ENCODE measurements around the gene MVD. TPM values are rescaled to one million over a fixed set of nuclear protein-coding genes. Genes with fewer than 3 reads are reported as not detected.

The MVD gene
- total and polyA plus RNA-seq, 2 of the 13 experiments (the other 11 are each of a cell fraction or from before 2014, with no cell fraction given): 28.1 to 187 TPM

DNA sequence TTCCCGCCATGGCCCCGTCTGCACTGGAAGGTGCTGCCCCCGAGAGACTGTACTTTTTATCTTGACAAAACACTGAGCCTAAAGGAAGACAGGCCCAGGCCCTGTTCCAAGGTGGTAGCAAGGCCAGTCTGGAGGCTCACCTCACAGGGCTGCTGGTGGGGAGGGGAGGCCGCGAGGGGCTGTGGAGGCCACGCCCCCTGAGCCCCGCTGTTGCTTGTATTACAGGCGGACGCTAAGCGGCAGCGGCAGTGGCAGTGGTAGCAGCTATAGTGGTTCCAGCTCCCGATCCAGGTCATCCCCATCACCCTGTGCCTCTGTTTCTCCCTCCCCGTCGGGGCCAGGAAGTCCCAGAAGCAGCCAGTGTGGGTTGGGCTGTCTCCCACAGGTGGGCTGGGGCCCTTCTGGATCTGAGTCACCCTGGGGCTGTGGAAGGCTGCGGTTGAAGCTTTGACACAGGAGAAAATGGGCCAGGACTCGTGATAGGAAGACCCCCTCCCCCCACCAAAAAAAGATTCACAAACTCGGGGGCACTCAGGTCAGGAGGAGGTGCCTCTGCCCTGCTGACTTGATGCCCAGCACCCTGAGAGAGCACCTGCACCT, 37.8 kb downstream of the MVD start:
- Histone ChIP-seq H4K20me1 (ENCODE audit: insufficient read depth, low read length) (no peaks in the 10 kb centered on the region), H3K9me3 (ENCODE audit: low read length) (no peaks in the 10 kb centered on the region), H3K36me3 (replicated peaks in 1 of 2; ENCODE audit: control insufficient read depth in 1 of 2, insufficient read depth in 2 of 2, low read length in 2 of 2) (peaks cover 41 to 84% of the 10 kb centered on the region in 2 experiments), H3K4me2 (ENCODE audit: low read depth, low read length) (no peak overlapping the region), H3K4me1 (ENCODE audit: insufficient read depth, low read length) (peaks cover 3% of the 10 kb centered on the region), H2AFZ (ENCODE audit: low read length) (no peak overlapping the region), H3K27ac (ENCODE audit: extremely low read length, insufficient read depth, low read length) (no peak overlapping the region), H3K4me3 (replicated peaks in 1 of 3; ENCODE audit: insufficient read depth in 1 of 3, low read depth in 2 of 3, low read length in 3 of 3) (no peak overlapping the region), H3K27me3 (ENCODE audit: control insufficient read depth in 1 of 2, insufficient read depth in 2 of 2, low read length in 2 of 2) (no peaks in the 10 kb centered on the region), H3K79me2 (ENCODE audit: insufficient read depth, low read length) (peaks cover 5% of the 10 kb centered on the region), H3K9ac (ENCODE audit: insufficient read depth, low read depth, low read length) (no peak overlapping the region)
- TSS peak; percentile 36 for BruUV-seq (replicated peaks)
- ChIA-PET CTCF (ENCODE audit: low intra/inter-chr PET ratio, low total read pairs) (no interaction called here), POLR2A (interaction anchor here (1.6 kb wide), 1 partner anchor 25 kb away, joined by 6 read pairs; no protein-coding TSS in a partner anchor)
- FAIRE-seq: no peak
- intact Hi-C loops (cut with micrococcal nuclease; ENCODE audit: unreplicated experiment) (no loop called here), in situ Hi-C loops (cut with HindIII; ENCODE audit: extremely low pct_ligation_motif_present, low pct_unique_long_range_greater_than_20kb) (no loop called here)
- 85% methylated on average over 8 of the region's 17 CpGs for WGBS (ENCODE audit: low lambda C conversion rate)
- no peak for ATAC-seq
- DNase-seq (ENCODE audit: low spot score): no peak
- TF ChIP-seq, protein P1, sequence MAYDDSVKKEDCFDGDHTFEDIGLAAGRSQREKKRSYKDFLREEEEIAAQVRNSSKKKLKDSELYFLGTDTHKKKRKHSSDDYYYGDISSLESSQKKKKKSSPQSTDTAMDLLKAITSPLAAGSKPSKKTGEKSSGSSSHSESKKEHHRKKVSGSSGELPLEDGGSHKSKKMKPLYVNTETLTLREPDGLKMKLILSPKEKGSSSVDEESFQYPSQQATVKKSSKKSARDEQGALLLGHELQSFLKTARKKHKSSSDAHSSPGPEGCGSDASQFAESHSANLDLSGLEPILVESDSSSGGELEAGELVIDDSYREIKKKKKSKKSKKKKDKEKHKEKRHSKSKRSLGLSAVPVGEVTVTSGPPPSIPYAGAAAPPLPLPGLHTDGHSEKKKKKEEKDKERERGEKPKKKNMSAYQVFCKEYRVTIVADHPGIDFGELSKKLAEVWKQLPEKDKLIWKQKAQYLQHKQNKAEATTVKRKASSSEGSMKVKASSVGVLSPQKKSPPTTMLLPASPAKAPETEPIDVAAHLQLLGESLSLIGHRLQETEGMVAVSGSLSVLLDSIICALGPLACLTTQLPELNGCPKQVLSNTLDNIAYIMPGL (CRISPR knock-in tag; IDR thresholded peaks at IDR 0.05; ENCODE audit: borderline replicate concordance in 1 of 2, low read depth in 1 of 2): no peak
- TF ChIP-seq TEF (CRISPR knock-in tag; IDR thresholded peaks at IDR 0.05) (no peak), POLR2AphosphoS5 (IDR thresholded peaks at IDR 0.05; ENCODE audit: low read depth, low read length) (no peak), ZNF572 (CRISPR knock-in tag; IDR thresholded peaks at IDR 0.05) (no peak), NFE2L1 (CRISPR knock-in tag; IDR thresholded peaks at IDR 0.05; ENCODE audit: borderline replicate concordance) (no peak), RBM22 (optimal IDR thresholded peaks at IDR 0.05; ENCODE audit: low read length) (peak; percentile 34), SP140L (CRISPR knock-in tag; IDR thresholded peaks at IDR 0.05; ENCODE audit: borderline replicate concordance) (no peak), HNRNPH1 (optimal IDR thresholded peaks at IDR 0.05; ENCODE audit: low read depth, low read length) (no peak), RBFOX2 (IDR thresholded peaks at IDR 0.05; ENCODE audit: low read depth, low read length) (no peak), SNAPC5 (CRISPR knock-in tag; IDR thresholded peaks at IDR 0.05; ENCODE audit: borderline replicate concordance) (no peak), ONECUT2 (CRISPR knock-in tag; IDR thresholded peaks at IDR 0.05) (no peak)
- TF ChIP-seq, protein P2, sequence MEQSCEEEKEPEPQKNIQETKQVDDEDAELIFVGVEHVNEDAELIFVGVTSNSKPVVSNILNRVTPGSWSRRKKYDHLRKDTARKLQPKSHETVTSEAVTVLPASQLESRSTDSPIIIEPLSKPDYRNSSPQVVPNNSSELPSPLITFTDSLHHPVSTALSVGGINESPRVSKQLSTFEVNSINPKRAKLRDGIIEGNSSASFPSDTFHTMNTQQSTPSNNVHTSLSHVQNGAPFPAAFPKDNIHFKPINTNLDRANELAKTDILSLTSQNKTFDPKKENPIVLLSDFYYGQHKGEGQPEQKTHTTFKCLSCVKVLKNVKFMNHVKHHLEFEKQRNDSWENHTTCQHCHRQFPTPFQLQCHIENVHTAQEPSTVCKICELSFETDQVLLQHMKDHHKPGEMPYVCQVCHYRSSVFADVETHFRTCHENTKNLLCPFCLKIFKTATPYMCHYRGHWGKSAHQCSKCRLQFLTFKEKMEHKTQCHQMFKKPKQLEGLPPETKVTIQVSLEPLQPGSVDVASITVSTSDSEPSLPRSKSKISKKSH (CRISPR knock-in tag; IDR thresholded peaks at IDR 0.05; ENCODE audit: borderline replicate concordance): no peak
- TF ChIP-seq, protein P3, sequence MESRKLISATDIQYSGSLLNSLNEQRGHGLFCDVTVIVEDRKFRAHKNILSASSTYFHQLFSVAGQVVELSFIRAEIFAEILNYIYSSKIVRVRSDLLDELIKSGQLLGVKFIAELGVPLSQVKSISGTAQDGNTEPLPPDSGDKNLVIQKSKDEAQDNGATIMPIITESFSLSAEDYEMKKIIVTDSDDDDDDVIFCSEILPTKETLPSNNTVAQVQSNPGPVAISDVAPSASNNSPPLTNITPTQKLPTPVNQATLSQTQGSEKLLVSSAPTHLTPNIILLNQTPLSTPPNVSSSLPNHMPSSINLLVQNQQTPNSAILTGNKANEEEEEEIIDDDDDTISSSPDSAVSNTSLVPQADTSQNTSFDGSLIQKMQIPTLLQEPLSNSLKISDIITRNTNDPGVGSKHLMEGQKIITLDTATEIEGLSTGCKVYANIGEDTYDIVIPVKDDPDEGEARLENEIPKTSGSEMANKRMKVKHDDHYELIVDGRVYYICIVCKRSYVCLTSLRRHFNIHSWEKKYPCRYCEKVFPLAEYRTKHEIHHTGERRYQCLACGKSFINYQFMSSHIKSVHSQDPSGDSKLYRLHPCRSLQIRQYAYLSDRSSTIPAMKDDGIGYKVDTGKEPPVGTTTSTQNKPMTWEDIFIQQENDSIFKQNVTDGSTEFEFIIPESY (CRISPR knock-in tag; IDR thresholded peaks at IDR 0.05): peak; percentile 68; the same call in 1 of the 2 replicates
- TF ChIP-seq, protein P4, sequence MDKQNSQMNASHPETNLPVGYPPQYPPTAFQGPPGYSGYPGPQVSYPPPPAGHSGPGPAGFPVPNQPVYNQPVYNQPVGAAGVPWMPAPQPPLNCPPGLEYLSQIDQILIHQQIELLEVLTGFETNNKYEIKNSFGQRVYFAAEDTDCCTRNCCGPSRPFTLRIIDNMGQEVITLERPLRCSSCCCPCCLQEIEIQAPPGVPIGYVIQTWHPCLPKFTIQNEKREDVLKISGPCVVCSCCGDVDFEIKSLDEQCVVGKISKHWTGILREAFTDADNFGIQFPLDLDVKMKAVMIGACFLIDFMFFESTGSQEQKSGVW (CRISPR knock-in tag; IDR thresholded peaks at IDR 0.05; ENCODE audit: borderline replicate concordance): no peak
- TF ChIP-seq, protein P5, sequence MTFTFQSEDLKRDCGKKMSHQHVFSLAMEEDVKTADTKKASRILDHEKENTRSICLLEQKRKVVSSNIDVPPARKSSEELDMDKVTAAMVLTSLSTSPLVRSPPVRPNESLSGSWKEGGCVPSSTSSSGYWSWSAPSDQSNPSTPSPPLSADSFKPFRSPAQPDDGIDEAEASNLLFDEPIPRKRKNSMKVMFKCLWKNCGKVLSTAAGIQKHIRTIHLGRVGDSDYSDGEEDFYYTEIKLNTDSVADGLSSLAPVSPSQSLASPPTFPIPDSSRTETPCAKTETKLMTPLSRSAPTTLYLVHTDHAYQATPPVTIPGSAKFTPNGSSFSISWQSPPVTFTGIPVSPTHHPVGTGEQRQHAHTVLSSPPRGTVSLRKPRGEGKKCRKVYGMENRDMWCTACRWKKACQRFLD (CRISPR knock-in tag; IDR thresholded peaks at IDR 0.05; ENCODE audit: borderline replicate concordance): no peak

Data from HepG2 (cell line).